CD4-positive, alpha-beta T cell treated with Interleukin-15 for 1 hour (primary cell): ENCODE measurements around the gene GALNT14.

Experiments
- DNase-seq: peaks from one replicate; pipeline ENCODE4 v3.0.0-alpha.2; 2020

Gene GALNT14

GRCh38 chr2:30968660-30969397 is 169.4 kb downstream of the GALNT14 start:
- no peak for DNase-seq

GRCh38 chr2:30966786-30967185 is 171.5 kb downstream of the GALNT14 start:
- DNase-seq = no peak

- DNase-seq = no peak
Measured at GRCh38 chr2:30965022-30965531, 173.2 kb downstream of the GALNT14 start.

GRCh38 chr2:30964334-30965005 is 173.8 kb downstream of the GALNT14 start:
- DNase-seq = no peak

- no peak for DNase-seq
Measured at GRCh38 chr2:30963184-30963583, 175.1 kb downstream of the GALNT14 start.

- no peak for DNase-seq
Measured at GRCh38 chr2:30960213-30960612, 178.0 kb downstream of the GALNT14 start.

GRCh38 chr2:30959653-30960052 is 178.6 kb downstream of the GALNT14 start:
- no peak for DNase-seq

- DNase-seq = no peak
Measured at GRCh38 chr2:30958918-30959265, 179.3 kb downstream of the GALNT14 start.

- DNase-seq = no peak
Measured at GRCh38 chr2:30958193-30958917, 179.9 kb downstream of the GALNT14 start.

GRCh38 chr2:30957591-30957990 is 180.6 kb downstream of the GALNT14 start:
- DNase-seq = no peak

GRCh38 chr2:30956995-30957394 is 181.2 kb downstream of the GALNT14 start:
- no peak for DNase-seq

- no peak for DNase-seq
Measured at GRCh38 chr2:30955516-30956132, 182.6 kb downstream of the GALNT14 start.

- DNase-seq = no peak
Measured at GRCh38 chr2:30950339-30950738, 187.9 kb downstream of the GALNT14 start.

- DNase-seq = no peak
Measured at GRCh38 chr2:30949435-30949834, 188.8 kb downstream of the GALNT14 start.

- no peak for DNase-seq
Measured at GRCh38 chr2:30948857-30949256, 189.4 kb downstream of the GALNT14 start.

GRCh38 chr2:30948130-30948529 is 190.1 kb downstream of the GALNT14 start:
- no peak for DNase-seq

- no peak for DNase-seq
Measured at GRCh38 chr2:30947686-30948085, 190.6 kb downstream of the GALNT14 start.

GRCh38 chr2:30942419-30942818 is 195.8 kb downstream of the GALNT14 start:
- no peak for DNase-seq

GRCh38 chr2:30940839-30941238 is 197.4 kb downstream of the GALNT14 start:
- no peak for DNase-seq

GRCh38 chr2:30939364-30939763 is 198.9 kb downstream of the GALNT14 start:
- DNase-seq = no peak

GRCh38 chr2:30938196-30938595 is 200.0 kb downstream of the GALNT14 start:
- DNase-seq = no peak

- DNase-seq = no peak
Measured at GRCh38 chr2:30936977-30937376, 201.3 kb downstream of the GALNT14 start.

- DNase-seq = no peak
Measured at GRCh38 chr2:30935795-30936194, 202.4 kb downstream of the GALNT14 start.
